Esophagus muscularis mucosa (tissue), 4 donors: ENCODE results near the gene PRLR. TPM values are rescaled to one million over a fixed set of nuclear protein-coding genes. Genes with fewer than 3 reads are reported as not detected.

ENCODE experiments used
- DNase-seq: peaks from one replicate; pipeline ENCODE4 v3.0.0-alpha.2; 2017; ENCODE audit errors: extremely low spot score
- H3K27ac ChIP-seq, 4 donors: fragments of 200-600 bp; sonication (generic); replicated peaks in 1 of 4; 1 replicate in 3 of 4; 2 replicates in 1 of 4; pipeline ENCODE4 v1.5.1; 2016 to 2019; ENCODE audit warnings: mild to moderate bottlenecking in 1 of 4
- H3K27me3 ChIP-seq, 4 donors: fragments of 200-600 bp; sonication (generic); one replicate each; pipeline versions ENCODE4 v1.5.1 to v1.6.0; 2016 to 2019
- H3K36me3 ChIP-seq, 4 donors: fragments of 200-600 bp; sonication (generic); one replicate each; pipeline ENCODE4 v1.5.1; 2016 to 2019
- H3K4me1 ChIP-seq, 4 donors: fragments of 200-600 bp; sonication (generic); one replicate each; pipeline ENCODE4 v1.5.1; 2016 to 2019
- H3K4me3 ChIP-seq, 4 donors: fragments of 200-600 bp; sonication (generic); 1 replicate in 2 of 4; 2 replicates in 2 of 4; pipeline ENCODE4 v1.5.1; 2016 to 2019; ENCODE audit warnings: mild to moderate bottlenecking in 4 of 4, moderate library complexity in 1 of 4
- H3K9me3 ChIP-seq, 4 donors: fragments of 200-600 bp; sonication (generic); 1 replicate in 3 of 4; 2 replicates in 1 of 4; pipeline ENCODE4 v1.5.1; 2016 to 2019
- CTCF ChIP-seq, 3 experiments: fragments of 200-600 bp in 2 of 3; fragments of 450-650 bp in 1 of 3; sonication (generic) in 2 of 3; IDR thresholded peaks; one replicate each; pipeline ENCODE4 v1.5.1; 2017 to 2019; ENCODE audit warnings: antibody characterized with exemption in 3 of 3, mild to moderate bottlenecking in 2 of 3, moderate library complexity in 1 of 3
- EP300 ChIP-seq: sonication (generic); formaldehyde crosslinking; IDR thresholded peaks from one replicate; pipeline ENCODE4 v1.6.1; 2017; ENCODE audit warnings: antibody characterized with exemption
- POLR2A ChIP-seq: fragments of 450-650 bp; IDR thresholded peaks from one replicate; pipeline ENCODE4 v1.6.1; 2017; ENCODE audit warnings: antibody characterized with exemption, moderate library complexity, mild to moderate bottlenecking, low read depth
- POLR2AphosphoS5 ChIP-seq, 2 donors: sonication (generic); formaldehyde crosslinking; IDR thresholded peaks; one replicate each; pipeline ENCODE4 v1.6.1; 2017; ENCODE audit warnings: antibody characterized with exemption in 2 of 2
- WGBS: methylation state at CpG from one replicate; pipeline ENCODE4 v1.1.5; 2018; 5-methylcytosine and 5-hydroxymethylcytosine counted together
- intact Hi-C: fragments of 100-400 bp; cut with DNase I; formaldehyde crosslinking; loops from one replicate; pipeline ENCODE4 v1.15.1; 2023
- total RNA-seq, 4 donors: library from RNA; depleted of rRNA; stranded (reverse); fragments of >200 nt; gene quantifications; one replicate each; pipeline versions ENCODE4 v1.1.0 to v1.2.1, GENCODE V29; 2016

Gene PRLR
- total RNA-seq, 4 donors from 2014 or later = 0.66 to 1.7 (median 0.79) TPM

DNA sequence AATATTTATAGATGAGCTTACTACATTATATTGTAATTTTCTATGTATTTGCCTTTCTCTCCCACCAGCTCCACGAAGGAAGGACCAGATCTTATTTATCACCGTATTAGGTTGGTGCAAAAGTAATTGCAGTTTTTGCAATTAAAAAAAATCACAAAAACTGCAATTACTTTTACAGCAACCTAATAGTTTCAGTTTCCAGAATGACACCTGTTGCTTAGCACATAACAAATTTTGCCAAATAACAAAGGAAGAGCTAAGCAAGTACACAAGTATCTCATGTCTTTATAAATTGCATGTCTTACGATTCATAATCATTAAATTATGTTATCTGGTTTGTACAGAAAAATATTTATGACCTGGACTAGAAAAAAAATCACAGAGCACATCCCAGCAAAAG lies 228.4 kb downstream of the PRLR start:
- intact Hi-C loops = no loop called here

More for the DNA sequence above, 228.4 kb downstream of the PRLR start:
- no peak for TF ChIP-seq CTCF (IDR thresholded peaks at IDR 0.05)
- no peak for TF ChIP-seq EP300
- no peak for TF ChIP-seq POLR2AphosphoS5 (IDR thresholded peaks at IDR 0.05)
- TF ChIP-seq POLR2A = no peak
- no peak for DNase-seq
- H3K9me3 ChIP-seq = no peaks in the 10 kb centered on the region
- no peaks in the 10 kb centered on the region for H3K4me1 ChIP-seq
- WGBS = 67% methylated on average over 3 of the region's 3 CpGs
- no peaks in the 10 kb centered on the region for H3K36me3 ChIP-seq
- H3K4me3 ChIP-seq = no peak overlapping the region
- H3K27me3 ChIP-seq = peaks cover 0 to 16% (median 0%) of the 10 kb centered on the region in 4 donors
- H3K27ac ChIP-seq = no peak overlapping the region

Other genes with a start within 250 kb of the PRLR start
- not detected for gene AGXT2, start 182.5 kb downstream of the PRLR start, total RNA-seq